ENCODE results near the gene BHLHE40.

BHLHE40 gene

GRCh38 chr3:5002871-5003247 is 23.6 kb downstream of the BHLHE40 start:
- no peak for DNase-seq

DNA sequence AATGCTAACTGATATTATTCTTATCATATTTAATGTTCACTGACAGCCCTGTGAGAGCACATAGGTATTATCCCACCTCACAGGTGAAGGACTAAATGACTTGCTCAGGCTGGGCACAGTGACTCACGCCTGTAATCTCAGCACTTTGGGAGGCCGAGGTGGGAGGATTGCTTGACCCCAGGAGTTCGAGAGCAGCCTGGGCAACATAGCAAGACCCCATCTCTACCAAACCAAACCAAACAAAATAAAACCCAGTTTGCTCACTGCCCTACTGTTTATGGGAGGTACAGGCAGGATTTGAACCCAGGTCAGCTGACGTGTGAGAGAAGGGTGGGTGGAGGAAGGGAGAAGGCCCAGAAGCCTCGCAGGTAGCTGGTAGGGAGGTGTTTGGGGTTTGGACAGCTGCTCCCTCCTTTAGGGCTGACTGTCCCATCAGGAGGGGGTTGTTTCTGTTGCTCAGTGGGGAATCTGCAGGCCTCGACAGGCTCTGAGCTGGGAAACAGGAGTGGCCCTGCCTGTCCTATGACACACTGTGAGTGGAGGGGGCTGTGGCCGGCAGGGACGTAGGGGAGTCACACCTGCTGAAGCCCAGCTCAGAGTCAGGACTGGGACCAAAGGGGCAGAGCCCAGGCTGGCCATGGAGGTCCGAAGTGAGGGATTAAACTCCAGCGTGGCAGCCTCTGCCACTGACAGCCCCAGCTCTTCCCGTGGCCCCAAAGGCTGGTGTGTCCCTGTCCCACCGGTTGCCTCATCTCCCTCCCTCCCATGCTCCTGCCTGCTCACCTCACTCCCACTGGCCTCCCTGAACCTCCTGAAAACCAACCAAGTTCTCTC is 25.3 kb downstream of the BHLHE40 start:
- DNase-seq, result no peak

GRCh38 chr3:5005367-5005766 is 26.1 kb downstream of the BHLHE40 start:
- no peak for DNase-seq

- peak; percentile 39 to 92 for DNase-seq
Measured at GRCh38 chr3:5006755-5007202, 27.5 kb downstream of the BHLHE40 start.

DNA sequence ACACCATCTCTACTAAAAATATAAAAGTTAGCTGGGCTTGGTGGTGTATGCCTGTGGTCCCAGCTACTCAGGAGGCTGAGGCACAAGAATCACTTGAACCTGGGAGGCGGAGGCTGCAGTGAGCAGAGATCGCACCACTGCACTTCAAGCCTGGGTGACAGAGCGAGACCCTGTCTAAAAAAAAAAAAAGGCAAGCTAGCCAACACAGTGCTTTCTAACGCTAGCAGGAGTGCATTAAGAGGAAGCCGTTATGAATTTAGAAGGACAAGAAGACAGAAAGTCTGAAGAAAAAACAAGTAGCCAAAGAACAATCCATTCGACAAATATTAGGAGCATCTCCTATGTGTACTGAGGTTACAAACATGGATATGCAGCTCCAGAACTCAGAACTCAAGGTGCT is 28.6 kb downstream of the BHLHE40 start:
- DNase-seq, result no peak

DNA sequence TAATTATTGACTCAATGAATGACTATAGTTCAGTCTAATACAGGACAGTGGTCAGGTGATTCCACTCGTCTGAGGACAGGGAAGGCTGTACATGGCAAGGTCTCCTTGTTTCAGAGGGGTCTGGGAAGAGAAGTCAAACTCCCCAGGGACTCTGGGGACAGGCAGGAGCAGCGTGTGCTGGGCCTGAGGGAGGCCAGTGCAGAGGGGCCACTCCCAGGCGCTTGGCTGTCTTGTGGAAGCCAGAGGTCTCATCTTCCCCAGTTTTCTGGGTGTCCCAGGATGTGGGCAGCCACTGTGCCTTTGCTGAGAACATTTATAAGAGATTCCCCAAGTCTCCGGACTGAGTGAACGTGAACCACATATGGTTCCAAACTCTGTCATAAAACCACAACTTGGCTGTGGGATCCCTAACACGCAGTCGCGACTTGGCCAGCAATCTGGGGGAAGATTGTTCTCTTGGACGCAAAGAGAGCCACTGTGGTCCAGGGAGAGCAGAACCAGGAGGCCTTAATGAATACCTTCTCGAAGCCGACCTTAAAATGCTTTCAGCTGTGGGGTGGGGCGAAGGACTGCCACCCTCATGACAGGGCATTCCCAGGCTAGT is 30.4 kb downstream of the BHLHE40 start:
- DNase-seq, result no peak

- DNase-seq, result no peak
Measured at GRCh38 chr3:5010140-5010539, 30.9 kb downstream of the BHLHE40 start.

GRCh38 chr3:5010706-5011554 is 31.7 kb downstream of the BHLHE40 start:
- DNase-seq, result no peak

DNA sequence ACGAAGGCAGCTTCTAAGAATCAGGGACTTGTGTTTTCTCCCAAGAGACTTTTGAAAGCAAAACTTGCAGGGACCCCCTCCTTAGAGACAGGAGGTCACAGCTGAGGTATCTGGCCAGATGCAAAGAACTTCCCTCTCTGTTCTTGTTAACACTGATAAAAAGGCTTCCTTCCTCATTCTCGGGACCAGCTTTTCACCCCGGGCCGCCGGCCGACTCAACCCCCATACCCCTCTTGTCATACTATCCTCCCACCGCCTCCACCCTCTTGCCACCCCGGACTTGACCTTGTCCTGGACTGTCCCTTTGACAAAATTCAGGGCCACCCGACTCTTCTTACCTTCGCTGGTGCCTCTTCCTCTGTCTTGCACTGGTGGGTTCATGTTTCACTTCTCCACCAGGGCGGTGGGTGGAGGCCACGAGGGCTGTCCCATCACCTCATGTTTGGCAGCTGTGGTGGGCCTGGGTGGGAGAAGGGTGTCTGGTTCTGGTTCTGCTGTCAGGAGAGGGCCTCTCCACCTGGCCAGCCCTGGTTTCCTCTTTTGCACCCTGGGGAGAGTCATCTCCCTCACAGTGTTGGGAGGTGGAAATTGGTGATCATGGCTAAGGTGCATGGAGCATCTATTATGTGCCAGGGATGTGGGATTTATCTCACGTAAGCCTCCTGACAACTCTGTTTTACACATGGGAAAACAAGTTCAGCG is 32.5 kb downstream of the BHLHE40 start:
- peak; percentile 27 to 91 for DNase-seq

GRCh38 chr3:5012367-5012766 is 33.1 kb downstream of the BHLHE40 start:
- no peak for DNase-seq

- DNase-seq, result peak; percentile 25 to 69
Measured at GRCh38 chr3:5013021-5013906, 34.0 kb downstream of the BHLHE40 start.

DNA sequence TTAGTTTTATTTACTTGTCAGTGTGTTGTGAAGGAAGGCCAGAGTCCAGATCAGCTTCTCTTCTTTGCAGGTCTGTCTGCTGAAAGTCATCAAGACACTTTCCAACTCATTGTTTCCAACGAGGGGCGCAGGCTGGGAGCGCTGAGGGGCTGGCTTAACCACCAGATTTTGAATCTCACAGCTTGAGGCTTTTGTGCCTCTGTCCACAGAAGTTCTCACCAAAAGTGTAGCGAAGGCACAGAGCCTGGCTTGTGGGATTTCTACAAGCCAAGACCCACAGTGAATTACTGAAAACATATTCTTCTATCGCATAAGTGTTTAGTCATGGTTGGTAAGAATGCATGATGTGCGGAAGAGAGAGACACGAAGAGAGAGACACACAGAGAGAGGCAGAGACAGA is 35.2 kb downstream of the BHLHE40 start:
- no peak for DNase-seq

DNA sequence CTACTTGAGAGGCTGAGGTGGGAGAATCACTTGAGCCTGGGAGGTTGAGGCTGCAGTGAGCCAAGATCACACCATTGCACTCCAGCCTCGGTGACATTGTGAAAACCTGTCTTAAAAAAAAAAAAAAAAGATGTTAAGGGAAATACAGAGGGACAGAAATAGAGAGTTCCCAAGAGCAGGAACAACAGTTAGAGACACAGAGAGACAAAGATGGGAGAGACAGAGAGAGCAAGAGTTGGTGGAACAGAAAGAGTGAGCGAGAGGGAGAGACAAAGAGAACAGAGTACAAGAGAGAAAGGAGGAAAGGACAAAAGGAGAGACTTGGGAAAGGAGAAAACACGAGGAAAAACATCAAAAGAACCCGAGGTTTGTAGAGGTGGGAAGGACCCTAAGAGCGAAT is 35.8 kb downstream of the BHLHE40 start:
- no peak for DNase-seq

- DNase-seq, result peak; percentile 15 to 68
Measured at GRCh38 chr3:5016211-5017161, 37.2 kb downstream of the BHLHE40 start.

DNA sequence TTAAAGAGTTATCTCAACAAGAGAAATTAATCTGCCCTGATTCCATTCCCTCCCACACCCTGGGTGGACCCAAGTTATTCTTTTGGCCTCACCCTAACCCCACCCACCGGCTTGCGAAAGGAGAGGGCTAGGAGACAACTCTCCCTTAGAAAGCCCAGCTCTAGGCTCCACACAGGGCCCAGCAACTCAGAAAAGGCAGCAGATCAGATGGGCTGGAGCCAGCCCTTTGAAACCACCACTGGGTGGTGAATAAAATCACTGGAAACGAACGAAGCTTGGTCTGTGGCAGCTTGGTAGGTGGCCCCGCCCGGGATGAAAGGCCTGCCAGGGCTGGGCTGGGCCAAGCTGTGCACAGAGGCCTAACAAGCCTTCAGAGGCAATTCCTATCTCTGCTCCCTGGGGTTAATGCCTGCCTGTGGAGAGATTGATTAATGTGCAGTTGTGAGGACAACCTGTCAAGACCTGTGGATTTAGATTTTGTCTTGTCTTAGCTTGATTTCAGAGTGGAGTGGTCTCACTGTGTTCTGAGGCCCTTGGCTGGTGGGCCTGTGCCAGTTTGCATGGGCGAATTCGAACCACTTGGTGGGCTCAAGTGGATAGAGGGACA is 38.8 kb downstream of the BHLHE40 start:
- no peak for DNase-seq

- peak in 1 of 2 donors; percentile 92 for DNase-seq
Measured at GRCh38 chr3:5019411-5020241, 40.4 kb downstream of the BHLHE40 start.

GRCh38 chr3:5020242-5020722 is 41.0 kb downstream of the BHLHE40 start:
- DNase-seq, result no peak

GRCh38 chr3:5021116-5022092 is 42.2 kb downstream of the BHLHE40 start:
- DNase-seq, result no peak
